GM18909 (cell line): ENCODE data around the gene PLAC8.
A peak's percentile ranks its signal among the peaks of the same experiment; 100 is the strongest.
"Not testable (repeated sequence)": the region's sequence is repeated elsewhere in the genome, so short reads cannot be mapped to it uniquely, and the experiment has no call there.

Experiments used
- ATAC-seq: cut with Tn5 transposase; IDR thresholded peaks from one replicate; pipeline ENCODE4 v1.9.1; 2021; ENCODE audit warnings: mild to moderate bottlenecking; ENCODE audit not compliant: unreplicated experiment, poor library complexity

Gene PLAC8, protein sequence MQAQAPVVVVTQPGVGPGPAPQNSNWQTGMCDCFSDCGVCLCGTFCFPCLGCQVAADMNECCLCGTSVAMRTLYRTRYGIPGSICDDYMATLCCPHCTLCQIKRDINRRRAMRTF

DNA sequence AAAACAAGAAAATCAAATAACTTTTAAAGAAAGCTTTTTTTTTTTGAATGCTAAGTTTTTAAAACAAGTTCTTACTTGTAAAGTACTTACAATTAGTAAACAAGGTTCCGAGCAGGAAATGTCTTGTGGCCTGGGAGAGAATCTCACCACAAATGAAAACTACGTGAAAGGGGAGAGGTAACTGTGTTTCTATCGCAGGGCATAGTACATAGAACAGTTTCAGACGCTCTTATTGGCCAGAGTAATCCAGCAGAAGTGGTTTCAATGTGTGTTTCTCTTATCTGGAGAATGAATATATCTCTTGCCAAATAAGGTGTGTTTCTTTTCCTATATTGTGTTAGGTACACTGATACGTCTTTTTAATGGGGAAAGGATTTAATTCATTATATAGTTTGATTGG, at the start of gene PLAC8:
TSS of gene PLAC8 (minus strand) at position 154 of the 400 bp plus-strand sequence. CDS start 6,808 bp downstream, outside the sequence.
- ATAC-seq, result peak; percentile 40

GRCh38 chr4:83153417-83153816, 38.9 kb upstream of the PLAC8 start:
- ATAC-seq, result no peak

DNA sequence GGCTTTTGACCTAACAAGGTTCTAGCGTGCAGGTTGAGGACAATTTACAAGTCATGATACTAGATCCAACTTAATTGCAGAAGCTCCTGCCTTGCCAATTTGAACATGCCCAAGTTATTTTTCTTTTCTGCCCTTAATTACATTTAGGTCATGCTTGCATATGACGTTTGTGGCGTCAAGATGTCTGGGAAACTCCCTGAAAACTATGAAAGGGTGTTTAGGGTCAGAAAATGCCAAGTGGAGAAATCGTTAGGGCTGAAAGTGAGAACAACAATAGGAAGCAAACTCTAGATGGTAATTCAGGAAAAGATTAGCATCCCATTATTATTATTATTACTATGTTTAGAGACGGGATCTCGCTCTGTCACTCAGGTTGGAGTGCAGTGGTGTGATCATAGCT, 38.2 kb upstream of the PLAC8 start:
- no peak for ATAC-seq

GRCh38 chr4:83151651-83152050, 37.1 kb upstream of the PLAC8 start:
- no peak for ATAC-seq

DNA sequence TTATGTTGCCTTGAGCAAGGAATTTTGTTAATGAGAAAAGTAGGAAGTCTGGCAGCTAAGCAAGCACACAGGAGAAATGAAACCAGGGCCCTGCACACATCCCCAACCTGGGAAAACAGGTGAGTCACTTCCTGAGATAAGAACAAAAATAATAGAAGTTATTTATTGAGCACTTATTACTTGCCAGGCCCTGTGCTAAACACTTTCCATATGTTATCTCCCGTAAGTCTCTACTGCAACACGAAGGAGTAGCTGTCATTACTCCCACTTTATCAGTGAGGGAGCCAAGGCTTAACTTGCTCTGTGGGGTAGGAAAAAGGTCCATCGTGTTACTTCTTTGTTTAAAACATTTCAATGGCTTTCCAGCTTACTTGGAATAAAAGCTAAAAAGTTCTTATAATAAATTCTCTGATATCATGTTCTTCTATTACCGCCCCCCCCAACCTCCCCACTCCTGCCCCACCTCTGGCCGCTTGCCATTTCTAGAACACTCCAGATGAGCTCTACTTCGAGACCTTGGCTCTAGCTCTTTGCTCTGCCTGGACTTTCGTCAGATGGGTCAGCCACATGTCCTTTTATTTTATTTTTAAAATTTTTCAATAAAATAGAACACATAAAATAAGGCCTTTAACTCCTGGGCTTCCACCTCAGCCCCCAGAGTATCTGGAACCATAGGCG, 36.3 kb upstream of the PLAC8 start:
- ATAC-seq, result no peak

- no peak for ATAC-seq
Measured at GRCh38 chr4:83149865-83150652, 35.5 kb upstream of the PLAC8 start.

DNA sequence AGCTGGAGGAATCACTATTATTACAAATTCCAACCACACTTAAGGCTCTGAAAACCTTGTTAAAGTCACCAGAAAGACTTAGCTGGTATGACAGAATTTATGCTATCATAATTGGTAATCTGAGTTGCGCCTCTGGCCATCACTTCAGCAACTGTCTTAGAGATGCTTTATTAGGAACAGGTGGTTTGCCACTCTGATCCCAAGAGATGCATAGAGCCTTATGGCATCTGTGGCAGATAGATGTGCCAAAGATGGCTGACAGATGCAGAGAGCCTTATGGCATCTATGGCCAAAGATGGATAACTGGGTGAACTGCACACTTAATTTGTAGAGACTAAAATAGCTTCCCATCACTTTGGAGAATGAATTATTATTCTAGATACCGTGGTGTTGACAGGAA, 32.3 kb upstream of the PLAC8 start:
- no peak for ATAC-seq

GRCh38 chr4:83145776-83146175, 31.2 kb upstream of the PLAC8 start:
- not testable (repeated sequence) for ATAC-seq

DNA sequence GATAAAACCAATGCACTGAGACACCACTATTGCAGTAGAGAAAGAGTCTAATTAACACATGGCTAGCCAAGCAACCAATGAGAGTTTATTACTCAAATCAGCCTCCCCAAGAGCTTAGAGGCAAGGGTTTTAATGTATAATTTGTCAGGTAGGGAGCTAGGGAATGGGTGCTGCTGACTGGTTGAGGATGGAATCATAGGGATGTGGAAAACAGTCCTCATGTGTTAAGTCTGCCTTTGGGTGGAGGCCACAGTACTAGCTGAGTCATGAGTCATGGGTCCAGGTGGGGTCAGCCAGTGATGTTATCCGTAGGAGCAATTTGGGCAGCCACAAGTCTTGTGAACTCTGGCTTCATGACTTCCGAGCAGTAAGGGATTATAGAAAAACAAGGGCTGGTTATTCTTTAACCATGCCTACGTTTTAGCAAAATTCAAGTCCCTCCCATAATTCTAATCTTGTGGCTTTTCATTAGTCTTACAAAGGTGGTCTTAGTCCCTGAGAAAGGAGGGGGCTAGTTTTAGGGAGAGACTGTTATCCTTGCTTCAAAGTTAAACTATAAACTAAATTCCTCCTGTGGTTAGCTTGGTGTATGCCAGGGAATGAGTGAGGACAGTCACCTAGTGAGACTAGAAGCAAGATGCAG, 25.1 kb upstream of the PLAC8 start:
- no peak for ATAC-seq

DNA sequence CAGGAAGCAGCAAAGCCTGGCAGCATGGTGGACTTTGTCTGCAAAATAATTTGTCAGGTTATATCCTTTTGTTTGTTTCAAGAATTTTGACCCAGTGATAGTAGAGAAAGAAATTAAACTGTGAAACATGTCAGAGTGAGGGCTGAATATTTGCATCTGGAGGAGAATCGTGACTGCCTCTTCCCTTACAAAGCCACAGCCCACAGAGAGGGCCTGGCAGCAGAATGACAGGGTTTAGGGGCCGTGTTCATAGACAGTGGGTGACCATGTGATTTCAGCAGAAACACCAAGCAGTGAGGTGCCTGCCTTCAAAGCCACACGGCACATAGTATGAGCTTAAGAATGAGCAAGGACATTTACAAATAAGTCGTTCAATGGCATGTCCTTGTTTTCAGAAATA, 24.4 kb upstream of the PLAC8 start:
- ATAC-seq, result no peak

DNA sequence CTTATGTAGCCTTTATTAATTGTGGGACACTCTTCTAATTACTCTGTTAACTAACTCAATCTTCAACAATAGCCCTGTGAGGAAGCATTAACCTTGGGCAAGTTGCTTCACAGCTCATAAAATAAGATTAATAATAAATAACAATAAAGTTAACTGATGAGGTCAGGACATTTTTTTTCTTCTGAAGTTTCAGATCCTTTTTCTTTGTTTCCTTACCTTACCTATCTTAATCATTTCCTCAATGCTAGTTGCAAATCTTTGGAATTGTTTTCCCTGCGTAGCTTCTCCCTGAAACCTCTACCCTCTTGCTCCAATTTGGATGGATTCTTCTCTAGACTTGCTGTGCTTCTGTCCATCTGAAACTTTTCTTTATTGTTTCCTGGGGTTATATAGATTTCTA, 17.5 kb upstream of the PLAC8 start:
- no peak for ATAC-seq

DNA sequence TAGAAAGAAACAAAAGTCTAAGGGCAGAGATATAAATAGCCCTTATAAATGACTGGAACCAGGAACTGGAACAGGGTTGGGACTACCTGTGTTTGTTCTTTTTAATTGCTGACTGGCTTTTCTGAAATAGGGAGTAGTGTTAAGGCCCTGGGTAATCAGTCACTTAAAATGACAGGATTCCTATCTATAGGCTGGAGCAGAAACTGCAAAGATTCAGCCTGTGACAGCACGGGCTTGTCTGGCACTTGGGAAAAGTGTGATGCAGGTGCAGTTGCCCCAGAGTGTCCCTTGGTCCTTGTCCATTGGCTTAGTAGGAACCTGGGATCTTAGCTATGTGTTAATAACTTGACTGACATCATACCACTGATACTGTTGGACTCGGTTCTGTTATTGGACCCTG, 14.7 kb upstream of the PLAC8 start:
- ATAC-seq, result no peak

- no peak for ATAC-seq
Measured at GRCh38 chr4:83128240-83128929, 13.9 kb upstream of the PLAC8 start.

GRCh38 chr4:83125738-83126141, 11.2 kb upstream of the PLAC8 start:
- no peak for ATAC-seq

DNA sequence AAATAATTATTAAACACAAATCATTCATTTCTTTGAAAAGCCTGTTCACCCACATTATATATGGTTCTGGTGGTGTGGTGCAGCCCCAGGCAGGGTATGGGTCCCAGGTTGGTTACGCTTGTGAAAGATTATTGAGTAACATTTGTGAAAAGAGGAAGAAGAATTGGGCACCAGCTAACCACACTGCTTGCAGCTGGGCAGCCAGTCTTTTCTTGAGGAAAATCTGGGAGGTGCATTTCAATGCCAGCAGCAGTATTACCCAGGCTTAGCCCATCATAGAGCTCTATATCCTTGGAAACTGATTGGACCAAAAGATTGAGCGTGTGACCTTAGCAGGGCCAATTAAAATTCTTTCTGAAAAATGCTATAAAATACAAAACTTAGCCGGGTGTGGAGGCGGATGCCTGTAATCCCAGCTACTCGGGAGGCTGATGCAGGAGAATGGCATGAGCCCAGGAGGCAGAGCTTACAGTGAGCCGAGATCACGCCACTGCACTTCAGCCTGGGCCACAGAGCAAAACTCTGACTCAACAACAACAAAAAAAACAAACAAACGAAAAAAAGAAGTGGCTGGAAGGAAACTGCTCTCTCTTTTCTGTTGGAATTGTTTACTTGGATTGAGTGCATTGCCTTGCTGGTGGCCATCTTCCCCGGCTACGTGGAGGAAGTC, 9.7 kb upstream of the PLAC8 start:
- peak; percentile 76 for ATAC-seq

DNA sequence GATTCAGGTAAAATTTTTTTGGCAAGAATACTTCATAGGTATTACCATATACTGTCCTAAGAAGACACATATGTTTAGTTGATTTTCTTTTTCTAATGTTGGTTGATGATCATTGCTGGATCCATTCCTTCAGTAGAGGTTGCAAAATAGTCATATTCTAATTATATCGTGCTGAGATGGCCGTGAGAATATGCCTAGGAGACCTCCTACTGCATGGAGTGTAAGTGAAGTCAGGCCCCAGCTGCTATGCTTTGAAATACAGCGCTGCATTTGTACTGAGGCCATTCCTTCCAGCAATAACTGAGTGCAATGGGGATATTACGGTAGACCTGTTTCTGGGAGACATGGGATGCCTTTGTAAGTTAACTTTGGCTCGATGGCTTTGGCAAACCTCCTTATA, 6.7 kb upstream of the PLAC8 start:
- no peak for ATAC-seq

GRCh38 chr4:83118869-83119268, 4.3 kb upstream of the PLAC8 start:
- no peak for ATAC-seq

- ATAC-seq, result no peak
Measured at GRCh38 chr4:83115656-83116285, 1.2 kb upstream of the PLAC8 start.

- no peak for ATAC-seq
Measured at GRCh38 chr4:83115000-83115399, 471 bp upstream of the PLAC8 start.

DNA sequence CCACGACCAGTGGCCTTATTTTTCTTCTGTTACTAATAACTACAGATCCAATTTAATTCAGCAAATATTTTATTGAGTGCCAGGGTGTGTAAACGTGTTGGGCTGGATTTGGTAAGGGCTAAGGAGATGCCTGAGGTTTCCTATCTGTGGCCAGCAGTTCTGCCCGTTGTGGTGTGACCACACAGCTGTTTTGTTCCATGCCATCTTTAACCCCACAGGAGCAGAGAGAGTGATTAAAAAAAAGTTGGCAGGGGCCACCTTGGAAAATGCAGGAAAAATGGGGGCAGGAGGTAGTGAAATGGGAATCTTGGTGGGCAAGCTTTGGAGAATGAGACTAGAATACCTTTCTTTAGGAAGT, 1.1 kb downstream of the PLAC8 start:
- ATAC-seq, result no peak
